Gastrocnemius medialis (tissue), 4 donors: ENCODE data around the gene LRRK1.

ENCODE experiments used
- POLR2A ChIP-seq, 2 donors: fragments of 450-650 bp; IDR thresholded peaks; one replicate each; pipeline ENCODE4 v1.6.1; 2017; ENCODE audit warnings: antibody characterized with exemption in 2 of 2, mild to moderate bottlenecking in 2 of 2, moderate library complexity in 2 of 2
- TF ChIP-seq, protein P1 (sequence below), 5 experiments: fragments of 450-650 bp in 3 of 5; fragments of 200-600 bp in 2 of 5; sonication (generic) in 2 of 5; IDR thresholded peaks in 4 of 5; conservative IDR thresholded peaks in 1 of 5; 1 replicate in 4 of 5; 2 replicates in 1 of 5; pipeline ENCODE4 v1.5.1; 2016 to 2019; ENCODE audit warnings: antibody characterized with exemption in 5 of 5, mild to moderate bottlenecking in 3 of 5, moderate library complexity in 3 of 5

DNA sequence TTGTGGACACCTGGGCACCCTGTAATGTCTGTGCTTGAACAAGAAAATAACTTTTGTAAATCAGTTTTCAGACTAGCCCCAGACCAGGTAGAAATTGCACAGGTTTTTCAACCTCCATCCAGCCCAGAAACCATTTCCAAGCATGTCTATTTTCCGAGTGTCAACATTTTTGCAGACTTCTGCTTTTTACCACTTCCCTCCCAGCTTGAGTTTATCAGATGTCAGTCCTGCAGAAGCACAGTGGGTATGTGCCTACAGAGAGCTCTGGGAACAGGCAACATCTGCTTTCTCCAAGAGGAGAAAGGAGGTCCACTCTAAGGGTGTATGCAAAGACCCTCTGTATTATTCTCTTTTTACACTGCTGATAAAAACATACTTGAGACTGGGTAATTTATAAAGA lies 83.9 kb downstream of the LRRK1 start:
- TF ChIP-seq, protein P1, sequence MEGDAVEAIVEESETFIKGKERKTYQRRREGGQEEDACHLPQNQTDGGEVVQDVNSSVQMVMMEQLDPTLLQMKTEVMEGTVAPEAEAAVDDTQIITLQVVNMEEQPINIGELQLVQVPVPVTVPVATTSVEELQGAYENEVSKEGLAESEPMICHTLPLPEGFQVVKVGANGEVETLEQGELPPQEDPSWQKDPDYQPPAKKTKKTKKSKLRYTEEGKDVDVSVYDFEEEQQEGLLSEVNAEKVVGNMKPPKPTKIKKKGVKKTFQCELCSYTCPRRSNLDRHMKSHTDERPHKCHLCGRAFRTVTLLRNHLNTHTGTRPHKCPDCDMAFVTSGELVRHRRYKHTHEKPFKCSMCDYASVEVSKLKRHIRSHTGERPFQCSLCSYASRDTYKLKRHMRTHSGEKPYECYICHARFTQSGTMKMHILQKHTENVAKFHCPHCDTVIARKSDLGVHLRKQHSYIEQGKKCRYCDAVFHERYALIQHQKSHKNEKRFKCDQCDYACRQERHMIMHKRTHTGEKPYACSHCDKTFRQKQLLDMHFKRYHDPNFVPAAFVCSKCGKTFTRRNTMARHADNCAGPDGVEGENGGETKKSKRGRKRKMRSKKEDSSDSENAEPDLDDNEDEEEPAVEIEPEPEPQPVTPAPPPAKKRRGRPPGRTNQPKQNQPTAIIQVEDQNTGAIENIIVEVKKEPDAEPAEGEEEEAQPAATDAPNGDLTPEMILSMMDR (IDR thresholded peaks at IDR 0.05 in 4 of 5, conservative IDR thresholded peaks at IDR 0.05 in 1 of 5) = no peak
- TF ChIP-seq POLR2A (IDR thresholded peaks at IDR 0.05) = no peak
